Pericardium fibroblast (primary cell): ENCODE results near the gene TPRX2. TPM values are rescaled to one million over a fixed set of nuclear protein-coding genes. Genes with fewer than 3 reads are reported as not detected.

Source experiments
- total RNA-seq: library from RNA; depleted of rRNA; stranded (reverse); fragments of >200 nt; gene quantifications from 2 replicates; pipeline ENCODE4 v1.2.3, GENCODE V29; 2015

The TPRX2 gene, protein sequence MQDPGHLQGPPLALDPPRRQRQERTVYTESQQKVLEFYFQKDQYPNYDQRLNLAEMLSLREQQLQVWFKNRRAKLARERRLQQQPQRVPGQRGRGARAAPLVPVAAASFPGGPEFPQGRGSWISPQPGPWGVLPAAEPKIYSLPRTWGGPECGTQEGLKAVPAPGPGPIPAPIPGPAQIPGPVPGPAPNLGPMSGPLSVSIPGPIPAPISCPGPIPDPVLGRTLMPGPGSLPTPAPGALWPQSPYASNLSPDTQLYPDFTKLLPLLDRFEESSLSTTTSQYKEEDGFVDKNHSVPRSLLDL
- not detected in 2 replicates for total RNA-seq

DNA sequence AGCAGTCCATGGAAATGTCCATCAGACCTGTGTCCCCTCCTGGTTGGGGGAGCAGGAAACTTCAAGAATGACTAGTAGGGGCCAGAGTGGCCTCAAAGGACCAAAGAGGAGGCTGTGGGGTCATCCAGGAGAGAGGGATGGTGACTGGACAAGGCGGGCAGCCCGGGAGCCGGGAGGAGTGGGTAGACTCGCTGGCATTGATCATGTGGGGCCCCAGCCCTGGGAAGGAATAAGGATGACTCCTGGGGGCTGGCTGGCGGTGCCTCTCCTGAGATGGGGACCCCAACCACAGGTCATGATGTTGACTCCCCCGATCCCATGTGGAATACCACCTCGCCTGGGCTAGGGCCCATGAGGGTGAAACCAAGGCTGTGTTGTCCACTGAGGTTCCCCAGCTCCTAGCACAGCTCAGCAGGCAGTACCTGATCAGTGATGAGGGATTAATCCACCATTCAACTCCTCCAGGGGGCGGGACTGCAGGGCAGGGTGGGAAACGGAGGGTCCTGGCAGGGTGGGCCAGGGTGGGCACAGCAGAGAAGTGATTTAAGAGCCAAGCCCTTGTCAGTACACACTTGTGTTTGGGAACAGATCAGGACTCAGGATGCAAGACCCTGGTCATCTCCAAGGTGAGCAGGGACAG lies at the start of gene TPRX2:
TSS of gene TPRX2 (plus strand) at position 590 of the 640 bp plus-strand sequence. CDS start at position 602, 12 bp downstream.

GRCh38 chr19:47821460-47822020 lies 37.5 kb upstream of the TPRX2 start, which contains the start of gene CRX:
Gene CRX, plus strand, starts transcription at chr19:47821937. Its CDS starts 12,507 bp downstream, at chr19:47834444.

GRCh38 chr19:47886010-47886559 lies 27.1 kb downstream of the TPRX2 start, which contains the start of gene SULT2A1:
Gene SULT2A1, minus strand, starts transcription at chr19:47886315. Its CDS starts 58 bp downstream, at chr19:47886257.

Other genes starting within 250 kb of the TPRX2 start
- 244 and 274 TPM in 2 replicates for gene EHD2, start 145.8 kb upstream of the TPRX2 start, total RNA-seq
- gene NOP53, start 113.7 kb upstream of the TPRX2 start, total RNA-seq, result 253 and 299 TPM in 2 replicates
- 336 and 410 TPM in 2 replicates for gene SELENOW, start 80.5 kb upstream of the TPRX2 start, total RNA-seq
- gene TPRX1, start 54.7 kb upstream of the TPRX2 start, total RNA-seq, result not detected in 2 replicates
- not detected in 2 replicates for gene CRX, start 37.3 kb upstream of the TPRX2 start, total RNA-seq
- not detected in 2 replicates for gene SULT2A1, start 27.1 kb downstream of the TPRX2 start, total RNA-seq
- not detected in 2 replicates for gene BSPH1, start 132.9 kb downstream of the TPRX2 start, total RNA-seq
- gene ELSPBP1, start 135.4 kb downstream of the TPRX2 start, total RNA-seq, result not detected in 2 replicates
- gene CABP5, start 184.8 kb downstream of the TPRX2 start, total RNA-seq, result not detected in 2 replicates